ENCODE measurements around the gene SPRY4. TPM values are rescaled to one million over a fixed set of nuclear protein-coding genes. Genes with fewer than 3 reads are reported as not detected.
A peak's percentile ranks its signal among the peaks of the same experiment; 100 is the strongest.

The SPRY4 gene
- total and polyA plus RNA-seq, 2 of the 8 experiments (the other 6 are each of a cell fraction or from before 2014, with no cell fraction given), result 59.1 to 113 TPM

DNA sequence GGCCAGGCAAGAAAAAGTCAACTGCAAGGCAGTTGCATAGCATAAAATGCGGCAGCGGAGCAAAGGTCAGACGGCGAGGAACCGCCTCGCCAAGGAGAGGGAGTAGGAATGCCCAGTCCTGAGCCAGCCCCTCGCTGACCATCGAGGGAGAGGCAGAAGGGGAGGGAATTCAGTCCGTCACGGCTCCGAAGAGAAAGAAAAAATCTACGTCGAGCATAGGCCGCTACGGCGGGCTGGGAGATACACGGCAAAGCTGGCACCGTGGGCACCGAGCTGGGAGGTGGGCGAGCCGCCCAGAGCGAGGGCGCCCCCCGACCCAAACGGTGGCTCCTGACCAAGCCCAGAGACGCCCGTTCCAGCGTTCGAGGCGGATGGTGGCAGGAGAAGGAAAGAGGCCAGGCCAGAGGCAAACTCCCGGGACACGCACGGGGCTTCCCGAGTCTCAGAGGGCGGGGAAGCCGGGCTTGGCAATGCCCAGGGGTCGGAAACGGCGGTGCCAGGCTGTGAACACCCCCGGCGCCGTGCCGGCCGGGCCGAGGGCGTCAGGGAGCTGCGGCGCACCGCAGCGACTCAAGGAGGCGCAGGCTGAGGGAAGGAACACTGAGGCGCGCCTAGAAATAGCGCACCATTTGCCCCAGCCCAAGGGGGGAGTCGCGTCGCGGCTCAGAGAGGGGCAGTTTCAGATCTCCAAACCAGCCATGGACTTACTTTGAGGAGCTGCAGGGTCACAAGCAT, 518 bp downstream of the SPRY4 start (continued):
- TF ChIP-seq, protein P1, sequence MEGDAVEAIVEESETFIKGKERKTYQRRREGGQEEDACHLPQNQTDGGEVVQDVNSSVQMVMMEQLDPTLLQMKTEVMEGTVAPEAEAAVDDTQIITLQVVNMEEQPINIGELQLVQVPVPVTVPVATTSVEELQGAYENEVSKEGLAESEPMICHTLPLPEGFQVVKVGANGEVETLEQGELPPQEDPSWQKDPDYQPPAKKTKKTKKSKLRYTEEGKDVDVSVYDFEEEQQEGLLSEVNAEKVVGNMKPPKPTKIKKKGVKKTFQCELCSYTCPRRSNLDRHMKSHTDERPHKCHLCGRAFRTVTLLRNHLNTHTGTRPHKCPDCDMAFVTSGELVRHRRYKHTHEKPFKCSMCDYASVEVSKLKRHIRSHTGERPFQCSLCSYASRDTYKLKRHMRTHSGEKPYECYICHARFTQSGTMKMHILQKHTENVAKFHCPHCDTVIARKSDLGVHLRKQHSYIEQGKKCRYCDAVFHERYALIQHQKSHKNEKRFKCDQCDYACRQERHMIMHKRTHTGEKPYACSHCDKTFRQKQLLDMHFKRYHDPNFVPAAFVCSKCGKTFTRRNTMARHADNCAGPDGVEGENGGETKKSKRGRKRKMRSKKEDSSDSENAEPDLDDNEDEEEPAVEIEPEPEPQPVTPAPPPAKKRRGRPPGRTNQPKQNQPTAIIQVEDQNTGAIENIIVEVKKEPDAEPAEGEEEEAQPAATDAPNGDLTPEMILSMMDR (IDR thresholded peaks at IDR 0.05; ENCODE audit: control extremely low read depth in 1 of 3, insufficient read depth in 1 of 3, low read depth in 1 of 3, low read length in 3 of 3), result peak in 1 of 3 experiments; percentile 35; a peak in 2 of 4 replicates
- peak; percentile 28 for TF ChIP-seq KDM4A (IDR thresholded peaks at IDR 0.05; ENCODE audit: low read depth, low read length, severe bottlenecking)
- TF ChIP-seq, protein P2, sequence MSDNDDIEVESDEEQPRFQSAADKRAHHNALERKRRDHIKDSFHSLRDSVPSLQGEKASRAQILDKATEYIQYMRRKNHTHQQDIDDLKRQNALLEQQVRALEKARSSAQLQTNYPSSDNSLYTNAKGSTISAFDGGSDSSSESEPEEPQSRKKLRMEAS (IDR thresholded peaks at IDR 0.05), result no peak
- peak; percentile 13 for TF ChIP-seq EZH2 (IDR thresholded peaks at IDR 0.05; ENCODE audit: low read depth, low read length, severe bottlenecking)
- peak in 1 of 2 experiments; percentile 19; a peak in 1 of 4 replicates for TF ChIP-seq RAD21 (IDR thresholded peaks at IDR 0.05 in 1 of 2, conservative IDR thresholded peaks at IDR 0.05 in 1 of 2; ENCODE audit: low read depth in 2 of 2, low read length in 2 of 2)
- no peak for TF ChIP-seq GABPA (IDR thresholded peaks at IDR 0.05; ENCODE audit: borderline replicate concordance, insufficient read depth, low read length)

All from H1 (cell line).